ENCODE data around the gene NOS2.
A peak's percentile ranks its signal among the peaks of the same experiment; 100 is the strongest.

The NOS2 gene

DNA sequence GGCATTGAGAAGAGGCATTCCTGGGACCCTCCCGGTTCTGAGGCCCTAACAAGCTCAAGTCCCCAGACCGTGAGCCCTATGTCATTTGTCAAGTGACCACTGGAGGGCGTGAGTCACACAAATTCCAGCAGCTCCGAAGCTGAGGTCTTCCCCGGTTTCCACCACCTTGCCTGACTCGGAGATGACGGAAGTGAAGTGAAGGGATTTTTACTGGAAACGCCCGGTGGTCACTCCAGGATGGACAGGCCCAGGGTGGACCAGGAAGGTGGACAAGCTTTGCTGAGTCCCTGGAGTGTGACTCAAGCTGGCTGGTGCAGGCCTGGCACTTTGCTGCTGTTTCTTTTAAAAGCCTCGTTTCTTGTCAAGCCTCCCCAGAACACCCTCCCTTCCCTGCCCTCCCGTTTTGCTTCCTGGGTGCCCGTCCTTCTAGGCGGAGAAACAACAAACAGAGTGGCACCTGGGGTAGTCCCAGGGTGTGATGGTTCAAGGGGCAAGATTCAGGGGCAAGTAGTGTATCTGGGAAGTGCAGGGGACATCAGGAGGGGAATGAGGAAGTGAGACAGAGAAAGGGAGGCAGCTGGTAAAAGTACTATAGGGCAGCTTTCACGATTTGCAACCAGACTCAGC, 5.3 kb upstream of the NOS2 start:
- H3K4me3 ChIP-seq: peak overlapping the region; percentile 58
- peak overlapping the region; percentile 92 for H3K4me2 ChIP-seq
- H4K20me1 ChIP-seq: no peaks in the 10 kb centered on the region
- no peaks in the 10 kb centered on the region for H3K9me3 ChIP-seq
- H3K36me3 ChIP-seq: no peaks in the 10 kb centered on the region
- peaks cover 40% of the 10 kb centered on the region for H3K4me1 ChIP-seq
- peak overlapping the region; percentile 69 for H3K9ac ChIP-seq
- TF ChIP-seq Cebpa-rat (IDR thresholded peaks at IDR 0.05): no peak
- peak overlapping the region; percentile 81 for H3K27ac ChIP-seq
- no peaks in the 10 kb centered on the region for H3K27me3 ChIP-seq

DNA sequence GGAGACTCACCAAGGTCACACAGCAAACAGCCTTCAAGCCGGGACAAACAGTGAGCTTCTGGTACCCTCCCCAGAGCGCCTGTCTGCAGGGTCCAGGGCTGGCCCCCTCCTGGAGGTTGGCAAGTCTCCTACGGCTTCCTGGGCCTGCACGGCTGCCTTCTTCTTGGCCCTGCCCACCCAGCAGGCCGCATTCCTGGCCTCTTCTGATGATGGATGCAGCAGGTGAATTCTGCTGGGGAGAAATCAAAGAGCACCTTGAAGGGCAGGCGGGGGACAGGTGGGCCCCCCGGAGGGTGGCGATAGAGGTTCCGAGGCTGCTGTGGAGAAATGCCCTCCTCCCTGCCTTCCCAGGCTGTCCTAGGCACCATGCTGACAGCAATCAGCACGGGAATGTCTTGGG, 3.8 kb upstream of the NOS2 start:
- Histone ChIP-seq H3K4me3 (no peak overlapping the region), H3K27me3 (no peaks in the 10 kb centered on the region), H3K9me3 (no peaks in the 10 kb centered on the region), H3K4me2 (no peak overlapping the region), H4K20me1 (no peaks in the 10 kb centered on the region), H3K4me1 (peaks cover 40% of the 10 kb centered on the region), H3K27ac (no peak overlapping the region), H3K9ac (no peak overlapping the region), H3K36me3 (no peaks in the 10 kb centered on the region)
- no peak for TF ChIP-seq Cebpa-rat (IDR thresholded peaks at IDR 0.05)

DNA sequence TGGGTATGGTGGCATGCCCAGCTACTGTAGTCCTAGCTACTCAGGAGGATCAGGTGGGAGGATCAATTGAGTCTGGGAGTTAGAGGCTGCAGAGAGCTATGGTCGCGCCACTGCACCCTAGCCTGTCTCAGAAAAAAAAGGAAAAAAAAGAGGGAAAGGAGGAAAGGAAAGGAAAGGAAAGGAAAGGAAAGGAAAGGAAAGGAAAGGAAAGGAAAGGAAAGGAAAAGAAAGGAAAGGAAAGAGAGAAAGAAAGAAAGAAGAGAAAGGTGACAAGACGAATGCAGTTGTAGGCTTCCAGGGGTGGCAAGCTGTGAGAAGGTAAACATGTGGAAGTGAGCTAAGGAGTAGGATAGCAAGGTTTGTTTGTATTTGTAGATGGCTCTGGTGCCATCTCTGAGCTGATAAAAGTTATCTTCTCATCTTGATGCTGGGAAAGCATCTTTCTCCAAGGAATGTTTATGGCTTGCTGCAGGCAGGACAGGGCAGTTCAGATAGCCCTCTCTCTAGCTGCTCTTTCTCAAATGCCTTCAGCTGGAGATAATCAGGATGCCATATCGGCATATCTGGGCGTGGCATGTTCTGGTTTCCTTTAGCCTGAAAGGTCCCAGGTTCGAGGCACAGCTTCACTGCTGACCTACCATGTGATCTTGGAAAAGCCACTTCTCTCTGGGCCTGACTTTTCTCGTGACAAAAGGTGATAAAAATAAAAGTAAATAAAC, 2.8 kb upstream of the NOS2 start:
- Histone ChIP-seq H3K4me1 (peaks cover 30% of the 10 kb centered on the region), H3K36me3 (no peaks in the 10 kb centered on the region), H3K4me2 (no peak overlapping the region), H3K4me3 (no peak overlapping the region), H3K9ac (no peak overlapping the region), H3K27me3 (no peaks in the 10 kb centered on the region), H3K9me3 (no peaks in the 10 kb centered on the region), H3K27ac (no peak overlapping the region), H4K20me1 (no peaks in the 10 kb centered on the region)
- TF ChIP-seq Cebpa-rat (IDR thresholded peaks at IDR 0.05): no peak

DNA sequence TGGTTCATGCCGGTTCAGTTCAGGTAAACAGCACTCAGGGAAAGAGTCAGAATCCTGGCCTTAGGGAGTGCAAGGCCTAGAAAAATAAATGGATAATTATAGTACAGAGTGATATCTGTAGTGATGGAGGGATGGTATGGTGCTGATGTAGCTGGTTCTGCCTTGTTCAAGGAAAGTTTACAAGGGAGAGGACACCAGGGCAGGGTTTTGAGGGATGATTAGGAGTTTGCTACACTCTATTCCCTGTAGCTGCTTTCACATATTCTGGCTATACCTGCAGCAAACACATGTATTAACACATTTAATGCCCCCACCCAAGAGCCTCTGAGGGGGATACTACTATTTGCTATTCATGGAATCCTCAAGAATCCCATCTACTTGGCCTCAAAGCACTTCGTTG, 1.7 kb upstream of the NOS2 start:
- H3K27me3 ChIP-seq: no peaks in the 10 kb centered on the region
- H4K20me1 ChIP-seq: no peaks in the 10 kb centered on the region

DNA sequence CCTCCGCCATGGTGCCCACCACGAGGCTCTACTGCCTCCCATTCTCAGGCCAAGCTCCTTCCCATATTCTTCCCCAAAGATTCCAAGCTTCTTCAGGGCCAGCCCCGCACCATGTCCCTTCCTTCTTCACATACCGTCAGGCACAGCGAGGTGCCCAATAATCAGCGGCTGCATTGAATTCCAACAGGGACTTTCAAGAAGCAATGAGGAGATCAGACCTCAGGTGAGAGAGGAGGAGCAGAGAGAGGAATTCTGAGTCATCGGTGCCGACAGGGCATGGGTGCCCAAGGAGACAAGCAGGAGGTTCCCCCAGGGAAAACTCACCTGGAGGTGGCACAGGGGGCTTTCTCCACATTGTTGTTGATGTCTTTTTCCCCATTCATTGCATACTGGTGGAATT, 2.0 kb downstream of the NOS2 start:
- no peak for TF ChIP-seq Cebpa-rat (IDR thresholded peaks at IDR 0.05)
- Histone ChIP-seq H3K4me2 (no peak overlapping the region), H3K4me1 (peaks cover 9% of the 10 kb centered on the region)

More for the DNA sequence above, 1.7 kb upstream of the NOS2 start:
- H3K9me3 ChIP-seq: no peaks in the 10 kb centered on the region
- H3K36me3 ChIP-seq: no peaks in the 10 kb centered on the region
- H3K4me2 ChIP-seq: no peak overlapping the region
- no peak overlapping the region for H3K9ac ChIP-seq
- peaks cover 20% of the 10 kb centered on the region for H3K4me1 ChIP-seq
- H3K4me3 ChIP-seq: no peak overlapping the region
- H3K27ac ChIP-seq: no peak overlapping the region
- no peak for TF ChIP-seq Cebpa-rat (IDR thresholded peaks at IDR 0.05)

DNA sequence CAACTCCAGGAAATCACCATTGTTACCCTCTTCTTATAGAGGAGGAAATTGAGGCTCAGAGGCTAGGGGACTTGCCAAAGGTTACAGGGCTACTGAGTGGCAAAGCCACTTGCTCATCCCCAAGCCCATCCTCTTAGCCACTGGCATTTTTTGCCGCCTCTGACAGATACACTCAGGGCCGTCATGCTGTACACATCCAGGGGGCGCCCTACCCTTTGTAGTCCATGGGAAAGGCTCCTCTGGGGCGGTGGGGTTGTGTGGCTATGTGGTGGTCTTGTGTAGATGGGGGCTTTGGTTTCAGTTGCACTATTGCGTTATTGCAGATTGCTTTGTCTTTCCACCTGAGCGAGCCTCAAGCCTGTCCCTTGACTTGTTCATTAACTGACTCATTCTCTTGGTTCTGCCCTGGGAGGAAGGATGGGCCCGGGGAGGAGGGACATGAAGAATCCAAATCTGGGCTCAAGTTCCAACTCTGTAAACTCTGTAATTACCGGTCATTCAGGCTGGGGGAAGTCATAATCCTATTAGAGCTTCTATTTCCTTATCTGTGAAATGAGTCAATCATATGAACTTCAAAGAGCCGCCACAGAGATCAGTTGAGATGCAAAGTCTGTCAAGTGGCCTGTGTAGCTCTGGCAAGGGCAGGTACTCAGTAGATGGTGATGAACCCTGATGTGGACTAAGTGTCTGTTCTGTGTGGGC, 2.8 kb downstream of the NOS2 start:
- Histone ChIP-seq H3K9ac (no peak overlapping the region), H4K20me1 (no peaks in the 10 kb centered on the region), H3K27me3 (peaks cover 21% of the 10 kb centered on the region), H3K4me1 (peaks cover 12% of the 10 kb centered on the region), H3K4me3 (no peak overlapping the region), H3K9me3 (no peaks in the 10 kb centered on the region), H3K4me2 (no peak overlapping the region), H3K36me3 (no peaks in the 10 kb centered on the region), H3K27ac (no peak overlapping the region)
- TF ChIP-seq Cebpa-rat (IDR thresholded peaks at IDR 0.05): no peak

More for the DNA sequence above, 2.0 kb downstream of the NOS2 start:
- Histone ChIP-seq H3K4me3 (no peak overlapping the region), H4K20me1 (no peaks in the 10 kb centered on the region), H3K27ac (no peak overlapping the region), H3K36me3 (no peaks in the 10 kb centered on the region), H3K9me3 (no peaks in the 10 kb centered on the region), H3K9ac (no peak overlapping the region), H3K27me3 (peaks cover 13% of the 10 kb centered on the region)

DNA sequence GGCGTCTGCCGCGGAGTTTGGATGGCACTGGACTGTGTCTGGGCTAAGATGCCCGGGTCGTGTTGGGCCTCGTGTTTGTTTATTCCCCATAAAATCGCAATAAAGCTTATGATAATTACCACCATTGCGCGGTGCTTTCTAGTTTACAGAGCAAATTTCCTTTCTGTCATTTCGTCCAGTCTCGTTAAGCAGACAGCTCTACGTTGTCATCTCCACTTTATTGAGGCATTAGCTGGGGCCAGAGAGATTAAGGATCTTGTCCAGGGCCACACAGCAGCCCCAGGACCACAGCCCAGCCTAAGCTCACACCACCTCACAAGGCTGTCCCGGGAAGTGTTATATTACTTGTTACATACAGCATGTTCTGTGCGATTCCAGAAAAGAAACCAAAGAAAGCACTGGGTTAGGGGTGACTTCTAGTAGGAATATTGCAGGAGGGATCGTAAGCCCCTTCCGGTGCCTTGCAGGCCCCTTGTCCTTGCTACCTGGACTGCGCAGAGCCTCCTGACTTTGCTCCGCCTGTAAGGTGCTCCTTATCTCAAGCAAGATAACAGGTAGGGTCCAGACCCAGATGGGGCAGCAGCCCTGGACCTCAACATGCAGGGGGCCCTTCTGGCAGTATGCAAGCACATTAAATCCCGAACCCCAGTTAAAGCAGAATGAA, 6.3 kb downstream of the NOS2 start:
- H3K4me1 ChIP-seq: peaks cover 22% of the 10 kb centered on the region
- H3K9ac ChIP-seq: peak overlapping the region; percentile 63; the same call in 1 of the 2 replicates
- H4K20me1 ChIP-seq: no peaks in the 10 kb centered on the region
- H3K4me2 ChIP-seq: peak overlapping the region; percentile 89
- no peak for TF ChIP-seq Cebpa-rat (IDR thresholded peaks at IDR 0.05)
- peaks cover 25% of the 10 kb centered on the region for H3K27me3 ChIP-seq
- H3K4me3 ChIP-seq: peak overlapping the region; percentile 57
- no peak overlapping the region; the same call in 1 of the 2 replicates for H3K27ac ChIP-seq
- no peaks in the 10 kb centered on the region for H3K36me3 ChIP-seq
- no peaks in the 10 kb centered on the region for H3K9me3 ChIP-seq

DNA sequence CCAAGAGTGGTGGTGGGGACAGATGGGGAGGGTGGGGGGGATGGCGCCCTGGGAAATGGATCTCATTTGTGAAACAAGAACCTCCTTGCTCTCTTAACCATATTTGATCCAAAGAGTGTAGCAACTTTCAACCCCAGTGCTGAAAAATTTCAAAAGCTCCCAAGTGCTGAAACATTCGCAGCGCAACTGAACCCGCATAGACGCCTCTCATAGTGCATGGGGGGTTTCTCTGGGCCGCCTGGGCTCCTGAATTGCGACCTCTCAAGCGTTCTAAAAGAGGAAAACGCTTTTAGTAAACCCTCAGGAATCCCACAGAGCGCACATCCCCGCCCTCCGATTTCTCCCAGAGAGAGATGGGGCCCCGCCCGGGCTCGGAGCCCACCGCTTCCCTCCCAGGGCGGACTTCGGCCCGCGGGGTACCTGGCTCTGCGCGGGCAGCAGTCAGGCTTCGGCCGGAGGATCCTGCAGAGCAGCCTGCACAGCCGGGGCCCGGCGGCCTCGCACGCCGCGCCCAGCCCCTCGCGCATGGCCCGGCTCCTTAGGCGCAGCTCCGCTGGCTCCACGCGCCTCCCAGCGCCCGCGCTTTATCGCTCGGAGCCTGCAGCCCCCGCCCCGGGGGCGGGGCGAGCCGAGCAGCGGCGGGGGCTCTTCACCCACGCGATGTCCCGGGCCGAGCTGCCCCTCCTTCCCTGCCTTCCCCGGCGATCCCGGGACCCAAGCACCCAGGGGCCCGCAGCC, 7.0 kb downstream of the NOS2 start:
- peak overlapping the region; percentile 41; the same call in 1 of the 2 replicates for H3K27ac ChIP-seq
- peak overlapping the region; percentile 63 for H3K9ac ChIP-seq
- H4K20me1 ChIP-seq: no peaks in the 10 kb centered on the region
- H3K4me3 ChIP-seq: peak overlapping the region; percentile 57
- H3K9me3 ChIP-seq: no peaks in the 10 kb centered on the region
- H3K4me1 ChIP-seq: peaks cover 22% of the 10 kb centered on the region
- no peak for TF ChIP-seq Cebpa-rat (IDR thresholded peaks at IDR 0.05)
- peak overlapping the region; percentile 89 for H3K4me2 ChIP-seq
- H3K36me3 ChIP-seq: no peaks in the 10 kb centered on the region
- peaks cover 25% of the 10 kb centered on the region for H3K27me3 ChIP-seq

DNA sequence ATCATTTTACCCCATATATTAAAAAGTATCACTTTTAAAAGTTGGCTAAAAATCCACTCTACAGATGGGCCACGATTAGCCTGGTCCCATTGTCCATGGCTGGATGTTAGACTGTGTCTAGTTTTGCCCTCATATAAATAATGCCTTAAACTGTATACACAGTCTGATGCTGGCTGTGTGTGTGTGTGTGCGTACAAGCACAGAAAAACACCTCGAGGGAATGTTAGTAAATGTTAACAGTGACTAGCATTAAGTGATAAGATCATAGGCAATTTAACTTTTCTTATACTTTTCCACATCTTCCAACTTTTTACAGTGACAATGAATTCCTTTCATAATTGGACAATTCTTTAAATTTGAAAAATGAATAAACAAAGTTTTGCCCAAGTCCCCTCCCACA, 8.2 kb downstream of the NOS2 start:
- H3K4me2 ChIP-seq: peak overlapping the region; percentile 28; the same call in 1 of the 2 replicates
- no peaks in the 10 kb centered on the region for H3K36me3 ChIP-seq
- H3K4me3 ChIP-seq: no peak overlapping the region
- H3K9me3 ChIP-seq: no peaks in the 10 kb centered on the region
- H3K9ac ChIP-seq: no peak overlapping the region
- peaks cover 22% of the 10 kb centered on the region for H3K4me1 ChIP-seq
- no peak overlapping the region for H3K27ac ChIP-seq
- no peak for TF ChIP-seq Cebpa-rat (IDR thresholded peaks at IDR 0.05)
- H4K20me1 ChIP-seq: no peaks in the 10 kb centered on the region
- H3K27me3 ChIP-seq: peaks cover 25% of the 10 kb centered on the region

Measured in BLaER1 (cell line).